K562 (cell line): ENCODE results near the gene NR6A1. TPM values are rescaled to one million over a fixed set of nuclear protein-coding genes. Genes with fewer than 3 reads are reported as not detected.

ENCODE experiments used
- ATAC-seq: fragments of 200-7000 bp; cut with Tn5 transposase; 3 replicates; pipeline ENCODE4 v1.9.1; 2020; ENCODE audit warnings: moderate library complexity
- BruUV-seq: library from RNA; stranded (reverse); fragments of 400-500 nt; replicated peaks from 2 replicates; lab custom pipeline; 2021; lab: Mats Ljungman, UMichigan
- CTCF ChIA-PET: fragments of 300-600 bp; formaldehyde crosslinking; extraction: SDS; loops from one replicate; lab custom pipeline; 2021; ENCODE audit warnings: low intra/inter-chr PET ratio; lab: Yijun Ruan, JAX
- POLR2A ChIA-PET: fragments of 300-600, 350-650 bp; sonication (Branson Sonifier 250); formaldehyde crosslinking; extraction: SDS; loops from one replicate; lab custom pipeline; 2021; ENCODE audit warnings: antibody characterized with exemption, inconsistent platforms; lab: Yijun Ruan, JAX
- DNase-seq, 4 experiments: peaks; one replicate each; pipeline versions ENCODE4 v3.0.0 to v3.0.0-alpha.2; 2011 to 2018; ENCODE audit warnings: low spot score in 3 of 4, mixed read lengths in 3 of 4; ENCODE audit errors: extremely low read depth in 1 of 4
- FAIRE-seq: peaks from 2 replicates; lab custom pipeline; 2011; peaks lifted over from hg19 to GRCh38; lab: Jason Lieb, UNC
- H2AFZ ChIP-seq: 2 replicates; pipeline ENCODE4 v1.6.0; 2011; ENCODE audit warnings: low read depth, low read length, control low read depth, inconsistent platforms
- H3K27ac ChIP-seq: fragments of 200-600 bp; 3 replicates; pipeline ENCODE4 v1.8.0; 2011; ENCODE audit warnings: low read depth, mild to moderate bottlenecking, control low read depth, inconsistent platforms, low read length, moderate library complexity, mixed read lengths; ENCODE audit errors: extremely low read depth
- H3K27me3 ChIP-seq, 2 experiments: fragments of 300-600 bp in 1 of 2; 2 replicates in 1 of 2; 3 replicates in 1 of 2; pipeline versions ENCODE4 v1.6.0 to v1.8.0; 2011; ENCODE audit warnings: inconsistent platforms in 2 of 2, low read length in 2 of 2, mild to moderate bottlenecking in 1 of 2, mixed read lengths in 1 of 2, moderate library complexity in 1 of 2; ENCODE audit not compliant: control insufficient read depth in 2 of 2, insufficient read depth in 2 of 2
- H3K36me3 ChIP-seq: fragments of 300-600 bp; 3 replicates; pipeline ENCODE4 v1.8.0; 2011; ENCODE audit warnings: mild to moderate bottlenecking, low read length, inconsistent platforms; ENCODE audit not compliant: control insufficient read depth, insufficient read depth
- H3K4me1 ChIP-seq, 2 experiments: fragments of 200-600 bp in 1 of 2; replicated peaks in 1 of 2; 2 replicates in 1 of 2; 3 replicates in 1 of 2; pipeline versions ENCODE4 v1.5.1 to v1.8.0; 2011; ENCODE audit warnings: inconsistent platforms in 2 of 2, low read length in 2 of 2, mild to moderate bottlenecking in 1 of 2, mixed read lengths in 1 of 2, moderate library complexity in 1 of 2; ENCODE audit not compliant: control insufficient read depth in 2 of 2, insufficient read depth in 2 of 2
- H3K4me2 ChIP-seq: 2 replicates; pipeline ENCODE4 v1.6.1; 2011; ENCODE audit warnings: low read length, control low read depth, inconsistent platforms, mixed read lengths; ENCODE audit not compliant: insufficient read depth
- H3K4me3 ChIP-seq: fragments of 200-600 bp; sonication (generic), shearing (Covaris generic); 2 replicates; pipeline ENCODE4 v1.5.1; 2016; ENCODE audit warnings: control low read depth, inconsistent platforms
- H3K79me2 ChIP-seq: fragments of 200-600 bp; 3 replicates; pipeline ENCODE4 v1.8.0; 2011; ENCODE audit warnings: low read length, inconsistent platforms; ENCODE audit not compliant: control insufficient read depth, insufficient read depth
- H3K9ac ChIP-seq, 2 experiments: 2 replicates each; pipeline versions ENCODE4 v1.6.0 to v1.6.1; 2011; ENCODE audit warnings: low read depth in 2 of 2, low read length in 2 of 2, control low read depth in 1 of 2, inconsistent platforms in 1 of 2, mild to moderate bottlenecking in 1 of 2, mixed read lengths in 1 of 2; ENCODE audit not compliant: insufficient read depth in 1 of 2
- H3K9me1 ChIP-seq: one replicate; pipeline ENCODE4 v1.6.0; 2011; ENCODE audit warnings: inconsistent platforms, mild to moderate bottlenecking, low read length, moderate library complexity; ENCODE audit not compliant: control insufficient read depth, insufficient read depth
- H3K9me3 ChIP-seq: replicated peaks from 2 replicates; pipeline ENCODE4 v1.5.1; 2011; ENCODE audit warnings: low read depth, low read length, inconsistent platforms; ENCODE audit not compliant: control insufficient read depth, insufficient read depth
- H4K20me1 ChIP-seq: replicated peaks from 2 replicates; pipeline ENCODE4 v1.6.1; 2011; ENCODE audit warnings: low read length, inconsistent platforms, mixed read lengths; ENCODE audit not compliant: control insufficient read depth, insufficient read depth
- CBFA2T3 ChIP-seq: fragments of 450-650 bp; IDR thresholded peaks from 2 replicates; pipeline ENCODE4 v1.6.1; 2017
- CCNT2 ChIP-seq: IDR thresholded peaks from 2 replicates; pipeline ENCODE4 v1.6.1; 2011; ENCODE audit warnings: borderline replicate concordance, low read depth, mild to moderate bottlenecking, moderate library complexity, mixed read lengths, low read length; ENCODE audit not compliant: insufficient read length; ENCODE audit errors: extremely low read depth
- GTF3C2 ChIP-seq: IDR thresholded peaks from 3 replicates; pipeline ENCODE4 v1.6.1; 2011; ENCODE audit warnings: borderline replicate concordance, mild to moderate bottlenecking, moderate library complexity; ENCODE audit not compliant: insufficient read length; ENCODE audit errors: extremely low read depth
- MNT ChIP-seq, 2 experiments: fragments of 450-650 bp; conservative IDR thresholded peaks; 2 replicates each; pipeline ENCODE4 v1.6.1; 2017; ENCODE audit warnings: mild to moderate bottlenecking in 2 of 2, moderate library complexity in 2 of 2
- TBP ChIP-seq: optimal IDR thresholded peaks from 2 replicates; pipeline ENCODE3; 2011; ENCODE audit warnings: low read depth, low read length, improper control_type of control experiment
- ZBTB7A ChIP-seq: IDR thresholded peaks from 2 replicates; pipeline ENCODE4 v1.6.1; 2011; ENCODE audit warnings: low read depth, mild to moderate bottlenecking, low read length, moderate library complexity, borderline replicate concordance; ENCODE audit not compliant: control insufficient read depth
- WGBS: fragments of 100-300 bp; shearing (Covaris generic); methylation state at CpG from one replicate; pipeline ENCODE4 v1.1.6; 2016; ENCODE audit warnings: low coverage, mixed read lengths; ENCODE audit not compliant: insufficient coverage; ENCODE audit errors: missing lambda C conversion rate; 5-methylcytosine and 5-hydroxymethylcytosine counted together
- in situ Hi-C: fragments of 300-500 bp; cut with MboI; formaldehyde crosslinking; loops from 4 replicates; pipeline ENCODE4 v1.15.0; 2018; ENCODE audit warnings: inconsistent platforms, mixed read lengths
- intact Hi-C: fragments of 100-400 bp; cut with micrococcal nuclease; formaldehyde crosslinking; loops from 2 replicates; pipeline ENCODE4 v1.14.2; 2022
- polyA plus RNA-seq, 8 experiments: library from polyadenylated mRNA; depleted of rRNA in 4 of 8; stranded (reverse) in 5 of 8; unstranded in 3 of 8; fragments of >200 nt; fragmentation: Nextera tagmentation in 2 of 8; fragmentation: Illumina TruSeq in 1 of 8; extraction: Ambion mirVana in 2 of 8; extraction: Trizol in 1 of 8; gene quantifications; 2 replicates each; pipeline versions ENCODE4 v1.2.1 to v1.2.3, GENCODE V29; 2011 to 2014; ENCODE audit warnings: inconsistent platforms in 1 of 8, missing spikeins in 1 of 8
- total RNA-seq, 7 experiments: library from RNA; depleted of rRNA in 6 of 7; stranded (reverse); fragments of >200 nt in 6 of 7; fragmentation: Illumina TruSeq in 2 of 7; extraction: Trizol in 2 of 7; gene quantifications; 2 replicates each; pipeline versions ENCODE4 v1.2.1 to v1.2.3, GENCODE V29; 2011 to 2021; ENCODE audit warnings: low replicate concordance in 1 of 7
- TF ChIP-seq, protein P1 (sequence below): sonication (generic); formaldehyde crosslinking; IDR thresholded peaks from 2 replicates; pipeline ENCODE4 v1.8.0; 2023; ENCODE audit warnings: mild to moderate bottlenecking, missing genetic modification reagents
- TF ChIP-seq, protein P2 (sequence below): fragments of 450-650 bp; IDR thresholded peaks from one replicate; pipeline ENCODE4 v1.6.1; 2018; ENCODE audit warnings: mild to moderate bottlenecking, moderate library complexity; ENCODE audit not compliant: partially characterized antibody

NR6A1 gene
- total and polyA plus RNA-seq, 9 of the 15 experiments (the other 6 are each of a cell fraction or from before 2014, with no cell fraction given), result 9.7 to 55.4 (median 28.3) TPM

DNA sequence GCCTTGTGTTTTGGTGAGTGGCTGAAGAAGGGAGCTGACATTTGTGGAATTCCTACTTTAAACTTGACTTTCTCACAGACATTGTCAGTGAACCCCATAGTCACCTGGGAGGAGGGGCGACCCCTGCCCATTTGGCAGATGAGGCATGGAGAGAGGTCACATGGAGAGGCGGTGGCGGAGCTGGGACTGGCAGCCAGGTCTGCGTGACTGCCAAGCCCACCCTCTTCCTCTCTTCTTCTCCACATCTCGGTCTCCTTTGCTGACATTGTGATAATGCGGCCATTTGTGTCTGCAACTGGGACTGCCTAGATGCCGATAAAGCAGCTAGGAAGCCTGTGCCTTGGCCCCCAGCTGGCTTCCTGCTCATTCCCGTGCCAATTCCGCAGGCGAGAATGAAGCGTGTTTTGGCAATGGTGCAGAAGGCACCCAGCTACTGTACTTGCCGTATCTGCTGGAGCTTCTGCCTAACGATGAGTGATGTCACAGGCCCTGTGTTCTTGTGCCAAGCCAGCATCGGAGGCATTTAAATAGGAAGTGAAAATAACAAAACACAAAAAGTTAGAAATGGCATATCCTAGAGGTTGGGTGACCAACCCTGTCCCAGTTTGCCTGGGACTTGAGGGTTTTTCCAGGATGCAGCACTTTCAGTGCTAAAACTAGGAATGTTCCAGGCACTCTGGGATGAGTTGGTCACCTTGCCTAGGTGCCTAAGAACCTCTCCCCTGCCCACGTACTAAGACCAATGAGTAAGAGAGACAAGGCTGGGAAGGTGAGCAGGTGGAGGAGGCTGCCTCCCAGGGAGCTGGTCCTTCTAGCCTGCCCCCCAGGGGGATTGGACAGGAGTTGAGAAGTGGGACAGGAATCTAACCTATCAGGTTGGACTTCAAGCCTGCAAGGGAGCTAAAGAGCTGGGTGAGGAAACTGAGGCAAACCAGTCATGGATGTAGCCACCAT, 29.5 kb upstream of the NR6A1 start (continued):
- TF ChIP-seq, protein P1, sequence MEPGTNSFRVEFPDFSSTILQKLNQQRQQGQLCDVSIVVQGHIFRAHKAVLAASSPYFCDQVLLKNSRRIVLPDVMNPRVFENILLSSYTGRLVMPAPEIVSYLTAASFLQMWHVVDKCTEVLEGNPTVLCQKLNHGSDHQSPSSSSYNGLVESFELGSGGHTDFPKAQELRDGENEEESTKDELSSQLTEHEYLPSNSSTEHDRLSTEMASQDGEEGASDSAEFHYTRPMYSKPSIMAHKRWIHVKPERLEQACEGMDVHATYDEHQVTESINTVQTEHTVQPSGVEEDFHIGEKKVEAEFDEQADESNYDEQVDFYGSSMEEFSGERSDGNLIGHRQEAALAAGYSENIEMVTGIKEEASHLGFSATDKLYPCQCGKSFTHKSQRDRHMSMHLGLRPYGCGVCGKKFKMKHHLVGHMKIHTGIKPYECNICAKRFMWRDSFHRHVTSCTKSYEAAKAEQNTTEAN (CRISPR knock-in tag), result no peak
- no peak for TF ChIP-seq CCNT2
- no peak for TF ChIP-seq ZBTB7A

DNA sequence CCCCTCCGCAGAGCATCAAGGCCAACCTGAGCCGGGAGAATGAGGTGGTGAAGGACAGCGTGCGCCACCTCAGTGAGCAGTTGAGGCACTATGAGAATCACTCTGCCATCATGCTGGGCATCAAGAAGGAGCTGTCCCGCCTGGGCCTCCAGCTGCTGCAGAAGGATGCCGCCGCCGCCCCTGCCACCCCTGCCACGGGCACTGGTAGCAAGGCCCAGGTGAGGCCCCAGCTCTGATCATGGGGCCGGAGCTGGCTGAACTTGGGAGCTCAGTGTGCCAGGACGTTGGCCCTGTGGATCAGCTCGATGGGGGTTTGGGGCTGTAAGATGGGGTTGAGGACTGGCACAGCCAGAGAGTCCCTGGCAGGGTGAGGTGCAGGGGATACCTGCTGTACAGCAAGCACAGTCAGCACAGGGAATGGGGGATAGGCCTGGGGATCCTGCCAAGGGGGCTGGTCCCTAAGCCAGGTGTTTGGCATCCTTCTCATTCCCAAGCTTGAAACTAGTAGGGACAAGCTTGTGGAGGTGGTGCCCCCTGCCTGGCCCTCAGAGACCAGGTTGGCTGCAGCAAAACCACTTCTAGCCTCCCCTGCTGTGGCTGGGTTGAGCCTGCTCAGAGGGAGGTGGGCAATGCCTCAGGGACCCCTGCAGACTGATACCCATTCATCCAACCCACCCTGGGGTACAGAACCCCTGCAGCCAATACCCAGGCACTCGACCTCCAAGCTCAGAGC, 28.3 kb upstream of the NR6A1 start:
- no peak overlapping the region for H3K4me2 ChIP-seq
- DNase-seq (no peak), ATAC-seq (no peak), FAIRE-seq (no peak)
- intact Hi-C loops (no loop called here), in situ Hi-C loops (loop anchor here (10.0 kb wide), 1 partner anchor 45 kb away; no protein-coding TSS in a partner anchor)
- WGBS, result 23% methylated on average over 11 of the region's 13 CpGs
- H4K20me1 ChIP-seq, result no peaks in the 10 kb centered on the region
- H3K36me3 ChIP-seq, result no peaks in the 10 kb centered on the region
- no peak overlapping the region for H3K4me3 ChIP-seq
- H3K9me1 ChIP-seq, result no peaks in the 10 kb centered on the region
- CTCF ChIA-PET, result interaction anchor here (1.1 kb wide), 1 partner anchor 51 kb away, joined by 3 read pairs; no protein-coding TSS in a partner anchor
- POLR2A ChIA-PET, result interaction anchor here (0.6 kb wide), 1 partner anchor 153 kb away, joined by 3 read pairs; no protein-coding TSS in a partner anchor
- H2AFZ ChIP-seq, result no peak overlapping the region
- H3K79me2 ChIP-seq, result no peaks in the 10 kb centered on the region
- BruUV-seq, result no TSS peak
- no peaks in the 10 kb centered on the region for H3K9me3 ChIP-seq
- peaks cover 4 to 29% of the 10 kb centered on the region in 2 experiments; a peak in 3 of 5 replicates for H3K27me3 ChIP-seq
- no peak overlapping the region for H3K27ac ChIP-seq
- peak overlapping the region in 1 of 2 experiments; percentile 52; a peak in 1 of 4 replicates for H3K9ac ChIP-seq
- H3K4me1 ChIP-seq, result peaks cover 2 to 21% of the 10 kb centered on the region in 2 experiments; a peak in 2 of 5 replicates
- TF ChIP-seq GTF3C2 (no peak), MNT (conservative IDR thresholded peaks at IDR 0.05) (no peak), CBFA2T3 (no peak), TBP (no peak)
- TF ChIP-seq, protein P2, sequence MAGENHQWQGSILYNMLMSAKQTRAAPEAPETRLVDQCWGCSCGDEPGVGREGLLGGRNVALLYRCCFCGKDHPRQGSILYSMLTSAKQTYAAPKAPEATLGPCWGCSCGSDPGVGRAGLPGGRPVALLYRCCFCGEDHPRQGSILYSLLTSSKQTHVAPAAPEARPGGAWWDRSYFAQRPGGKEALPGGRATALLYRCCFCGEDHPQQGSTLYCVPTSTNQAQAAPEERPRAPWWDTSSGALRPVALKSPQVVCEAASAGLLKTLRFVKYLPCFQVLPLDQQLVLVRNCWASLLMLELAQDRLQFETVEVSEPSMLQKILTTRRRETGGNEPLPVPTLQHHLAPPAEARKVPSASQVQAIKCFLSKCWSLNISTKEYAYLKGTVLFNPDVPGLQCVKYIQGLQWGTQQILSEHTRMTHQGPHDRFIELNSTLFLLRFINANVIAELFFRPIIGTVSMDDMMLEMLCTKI, result no peak
